Tibial artery (tissue), 4 donors: ENCODE data around the gene IL26.

ENCODE experiments used
- DNase-seq, 2 donors: peaks; one replicate each; pipeline ENCODE4 v3.0.0-alpha.2; 2019
- H3K27ac ChIP-seq, 2 donors: fragments of 200-600 bp; sonication (generic) in 1 of 2; 1 replicate in 1 of 2; 2 replicates in 1 of 2; pipeline ENCODE4 v1.5.1; 2018 to 2019; ENCODE audit warnings: mild to moderate bottlenecking in 1 of 2
- H3K27me3 ChIP-seq, 2 donors: fragments of 200-600 bp; sonication (generic) in 1 of 2; one replicate each; pipeline versions ENCODE4 v1.5.1 to v1.6.0; 2016 to 2019
- H3K36me3 ChIP-seq, 3 donors: fragments of 200-600 bp; sonication (generic) in 2 of 3; one replicate each; pipeline ENCODE4 v1.5.1; 2016 to 2019; ENCODE audit warnings: mild to moderate bottlenecking in 2 of 3
- H3K4me1 ChIP-seq, 4 donors: fragments of 200-600 bp; sonication (generic) in 2 of 4; 1 replicate in 3 of 4; 2 replicates in 1 of 4; pipeline ENCODE4 v1.5.1; 2016 to 2019
- H3K4me3 ChIP-seq, 2 donors: fragments of 200-600 bp; sonication (generic) in 1 of 2; 1 replicate in 1 of 2; 2 replicates in 1 of 2; pipeline ENCODE4 v1.5.1; 2018 to 2019; ENCODE audit warnings: mild to moderate bottlenecking in 2 of 2
- H3K9me3 ChIP-seq, 3 donors: fragments of 200-600 bp; sonication (generic) in 1 of 3; one replicate each; pipeline ENCODE4 v1.5.1; 2016 to 2019
- intact Hi-C: fragments of 100-400 bp; cut with DNase I; formaldehyde crosslinking; loops from one replicate; pipeline ENCODE4 v1.15.0; 2023; ENCODE audit warnings: low total_unique reads
- TF ChIP-seq, protein P1 (sequence below), 2 experiments: fragments of 200-600 bp in 1 of 2; fragments of 450-650 bp in 1 of 2; IDR thresholded peaks; one replicate each; pipeline ENCODE4 v1.5.1; 2017 to 2019; ENCODE audit warnings: antibody characterized with exemption in 2 of 2, mild to moderate bottlenecking in 1 of 2, moderate library complexity in 1 of 2

The IL26 gene

DNA sequence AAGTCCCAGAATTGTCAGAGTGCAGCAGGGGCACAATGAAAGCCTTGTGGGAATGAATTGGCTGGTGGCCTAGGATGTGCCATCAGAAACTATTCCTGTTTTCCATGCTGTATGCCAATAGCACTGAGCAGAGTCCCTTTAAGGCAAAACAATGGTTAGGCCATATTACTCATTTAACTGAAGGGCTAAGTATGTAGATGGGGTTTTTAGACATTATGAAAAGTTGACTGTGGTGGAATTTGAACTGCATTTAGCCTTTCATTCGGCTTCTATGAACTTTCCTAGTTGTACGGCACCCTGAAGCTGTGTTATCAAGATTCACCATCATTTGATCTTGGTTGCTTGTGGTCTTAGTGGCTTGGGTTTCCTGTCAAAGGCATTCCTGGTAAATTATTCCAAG is 24.8 kb downstream of the IL26 start:
- Histone ChIP-seq H3K27ac (no peak overlapping the region), H3K4me1 (no peaks in the 10 kb centered on the region), H3K36me3 (no peaks in the 10 kb centered on the region), H3K9me3 (no peaks in the 10 kb centered on the region), H3K27me3 (no peaks in the 10 kb centered on the region), H3K4me3 (no peak overlapping the region)
- intact Hi-C loops, result no loop called here
- DNase-seq, result no peak
- TF ChIP-seq, protein P1, sequence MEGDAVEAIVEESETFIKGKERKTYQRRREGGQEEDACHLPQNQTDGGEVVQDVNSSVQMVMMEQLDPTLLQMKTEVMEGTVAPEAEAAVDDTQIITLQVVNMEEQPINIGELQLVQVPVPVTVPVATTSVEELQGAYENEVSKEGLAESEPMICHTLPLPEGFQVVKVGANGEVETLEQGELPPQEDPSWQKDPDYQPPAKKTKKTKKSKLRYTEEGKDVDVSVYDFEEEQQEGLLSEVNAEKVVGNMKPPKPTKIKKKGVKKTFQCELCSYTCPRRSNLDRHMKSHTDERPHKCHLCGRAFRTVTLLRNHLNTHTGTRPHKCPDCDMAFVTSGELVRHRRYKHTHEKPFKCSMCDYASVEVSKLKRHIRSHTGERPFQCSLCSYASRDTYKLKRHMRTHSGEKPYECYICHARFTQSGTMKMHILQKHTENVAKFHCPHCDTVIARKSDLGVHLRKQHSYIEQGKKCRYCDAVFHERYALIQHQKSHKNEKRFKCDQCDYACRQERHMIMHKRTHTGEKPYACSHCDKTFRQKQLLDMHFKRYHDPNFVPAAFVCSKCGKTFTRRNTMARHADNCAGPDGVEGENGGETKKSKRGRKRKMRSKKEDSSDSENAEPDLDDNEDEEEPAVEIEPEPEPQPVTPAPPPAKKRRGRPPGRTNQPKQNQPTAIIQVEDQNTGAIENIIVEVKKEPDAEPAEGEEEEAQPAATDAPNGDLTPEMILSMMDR (IDR thresholded peaks at IDR 0.05), result no peak

DNA sequence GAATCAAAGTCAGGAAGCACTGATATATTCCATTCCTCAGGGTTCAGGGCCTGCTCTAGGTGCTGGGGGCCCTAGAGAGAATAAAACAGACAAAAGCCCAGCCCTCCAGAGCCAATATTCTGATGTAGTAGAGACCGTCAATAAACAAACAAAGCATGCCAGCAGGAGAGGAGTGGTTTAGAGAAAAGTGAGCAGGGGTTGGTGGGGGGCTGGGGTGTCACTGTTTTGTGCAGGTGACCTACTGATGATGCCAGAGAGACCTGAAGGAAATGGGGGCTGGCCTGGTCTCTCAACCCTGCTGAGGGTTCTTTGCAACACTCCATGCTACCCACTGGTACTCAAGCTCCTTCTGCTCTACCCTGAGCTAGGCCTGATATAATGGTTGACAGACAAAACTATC is 26.5 kb downstream of the IL26 start:
- intact Hi-C loops, result no loop called here
- Histone ChIP-seq H3K4me3 (no peak overlapping the region), H3K27ac (no peak overlapping the region), H3K36me3 (no peaks in the 10 kb centered on the region), H3K27me3 (no peaks in the 10 kb centered on the region), H3K9me3 (no peaks in the 10 kb centered on the region), H3K4me1 (no peaks in the 10 kb centered on the region)
- no peak for DNase-seq
- TF ChIP-seq, protein P1 (IDR thresholded peaks at IDR 0.05), result no peak

DNA sequence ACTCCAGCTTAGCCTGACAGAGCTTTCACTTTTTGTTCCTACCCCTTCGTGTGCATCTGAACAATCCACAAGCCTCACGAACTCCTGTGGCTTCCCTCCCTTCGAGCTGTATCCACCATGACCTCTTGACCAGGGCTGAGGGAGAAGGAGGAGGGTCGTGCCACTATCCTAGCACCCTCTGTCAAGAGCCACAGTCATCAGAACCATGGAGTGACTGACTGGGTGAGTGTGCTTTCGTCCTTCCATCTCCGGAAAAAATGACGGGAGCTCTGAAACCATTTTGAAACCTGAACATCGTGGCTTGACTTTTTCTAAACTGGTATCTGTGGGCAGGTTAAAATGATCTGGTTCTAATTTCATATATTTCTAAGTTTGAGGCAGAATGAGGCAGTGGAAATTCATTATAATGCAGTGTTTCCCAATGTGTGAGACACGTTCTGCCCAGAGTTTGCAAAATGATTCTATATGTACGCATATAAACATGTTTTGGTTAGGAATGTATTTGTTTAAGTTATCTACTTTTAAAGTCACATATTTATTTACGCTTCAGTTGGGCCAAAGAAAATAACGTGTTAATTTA is 27.0 kb downstream of the IL26 start:
- intact Hi-C loops, result no loop called here
- TF ChIP-seq, protein P1 (IDR thresholded peaks at IDR 0.05), result no peak
- H3K36me3 ChIP-seq, result no peaks in the 10 kb centered on the region
- no peak overlapping the region for H3K27ac ChIP-seq
- no peak overlapping the region for H3K4me3 ChIP-seq
- no peaks in the 10 kb centered on the region for H3K4me1 ChIP-seq
- no peaks in the 10 kb centered on the region for H3K27me3 ChIP-seq
- no peaks in the 10 kb centered on the region for H3K9me3 ChIP-seq
- DNase-seq, result no peak

DNA sequence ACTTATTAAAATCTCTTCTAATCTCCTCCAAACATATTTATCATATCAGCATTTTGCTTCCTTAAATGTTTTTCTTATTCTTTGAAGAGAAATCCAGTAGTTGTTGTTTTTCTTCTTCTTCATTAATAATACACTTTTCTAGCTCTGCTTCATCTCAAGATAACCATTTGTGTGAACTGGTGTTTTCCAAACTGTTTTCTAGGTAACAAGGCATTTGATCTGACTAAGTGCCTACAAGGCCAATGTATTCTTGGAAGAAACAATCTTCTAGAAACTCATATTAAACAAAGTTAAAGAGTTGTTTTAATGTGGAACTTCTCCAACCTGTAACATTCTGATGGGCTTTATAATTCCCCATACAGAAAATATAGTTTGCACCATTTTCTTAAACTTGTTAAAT is 35.3 kb downstream of the IL26 start:
- Histone ChIP-seq H3K9me3 (no peaks in the 10 kb centered on the region), H3K27ac (no peak overlapping the region), H3K36me3 (no peaks in the 10 kb centered on the region), H3K4me3 (no peak overlapping the region), H3K27me3 (no peaks in the 10 kb centered on the region), H3K4me1 (peaks cover 0 to 19% (median 2%) of the 10 kb centered on the region in 4 donors)
- DNase-seq, result no peak
- TF ChIP-seq, protein P1 (IDR thresholded peaks at IDR 0.05), result no peak
- intact Hi-C loops, result no loop called here

DNA sequence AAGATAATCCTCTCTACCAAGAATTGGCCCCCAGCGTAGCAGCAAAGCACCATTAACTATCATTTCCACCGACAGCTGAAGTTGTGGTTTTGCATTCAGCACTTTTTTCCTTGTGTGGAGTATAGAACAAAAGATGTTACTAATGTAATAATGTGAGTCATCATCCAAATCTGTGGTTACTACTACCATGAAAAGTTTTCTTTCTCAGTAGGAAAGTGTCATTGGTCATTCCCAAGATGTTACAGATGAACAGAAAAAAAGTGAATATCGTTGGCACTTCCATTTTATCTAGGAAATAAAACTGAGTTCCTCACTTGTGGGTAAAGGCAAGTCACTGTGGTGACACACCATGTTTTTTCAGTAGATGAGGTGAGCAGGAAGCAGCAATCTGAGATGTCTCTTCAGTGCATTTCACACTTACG is 35.8 kb downstream of the IL26 start:
- H3K4me3 ChIP-seq, result no peak overlapping the region
- TF ChIP-seq, protein P1 (IDR thresholded peaks at IDR 0.05), result no peak

DNA sequence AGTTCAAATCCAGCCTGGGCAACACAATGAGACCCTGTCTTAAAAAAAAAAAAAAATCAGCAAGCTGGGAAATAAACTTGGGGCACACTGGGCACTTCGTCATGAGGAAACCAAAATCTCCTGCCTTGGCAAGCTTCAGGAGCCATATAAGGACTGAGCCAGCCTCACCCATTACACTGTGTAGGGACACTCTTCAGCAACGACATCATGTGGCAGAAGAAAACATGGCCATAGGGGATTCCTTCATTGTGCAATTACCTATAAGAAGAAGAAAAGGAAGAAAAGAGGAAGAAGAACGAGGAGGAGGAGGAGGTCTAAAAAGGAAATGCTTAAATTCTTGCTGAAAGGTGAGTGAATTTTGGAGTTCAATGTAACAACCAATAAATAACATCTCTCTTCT is 40.0 kb downstream of the IL26 start:
- Histone ChIP-seq H3K27ac (no peak overlapping the region), H3K36me3 (no peaks in the 10 kb centered on the region), H3K9me3 (no peaks in the 10 kb centered on the region), H3K27me3 (no peaks in the 10 kb centered on the region), H3K4me1 (no peaks in the 10 kb centered on the region), H3K4me3 (no peak overlapping the region)
- intact Hi-C loops, result no loop called here
- TF ChIP-seq, protein P1 (IDR thresholded peaks at IDR 0.05), result no peak
- DNase-seq, result no peak

More for the DNA sequence above, 35.8 kb downstream of the IL26 start:
- DNase-seq, result no peak
- no peaks in the 10 kb centered on the region for H3K27me3 ChIP-seq
- H3K27ac ChIP-seq, result no peak overlapping the region
- H3K9me3 ChIP-seq, result no peaks in the 10 kb centered on the region
- H3K36me3 ChIP-seq, result no peaks in the 10 kb centered on the region
- intact Hi-C loops, result no loop called here
- peaks cover 0 to 19% (median 2%) of the 10 kb centered on the region in 4 donors for H3K4me1 ChIP-seq
